Adrenal gland (tissue), 5 donors: ENCODE results near the gene MBOAT7.

ENCODE experiments used
- CTCF ChIP-seq, 6 experiments: fragments of 450-650 bp in 4 of 6; fragments of 200-600 bp in 2 of 6; sonication (generic) in 1 of 6; IDR thresholded peaks; 1 replicate in 5 of 6; 2 replicates in 1 of 6; pipeline versions ENCODE4 v1.5.1 to v1.8.0; 2016 to 2021; ENCODE audit warnings: antibody characterized with exemption in 6 of 6, mild to moderate bottlenecking in 2 of 6, moderate library complexity in 1 of 6
- POLR2A ChIP-seq, 2 donors: fragments of 450-650 bp; IDR thresholded peaks; one replicate each; pipeline ENCODE4 v1.6.1; 2017; ENCODE audit warnings: antibody characterized with exemption in 2 of 2, mild to moderate bottlenecking in 2 of 2, moderate library complexity in 1 of 2
- donor health status: DM: no; HTN: no; CAD: no.

- TF ChIP-seq POLR2A (IDR thresholded peaks at IDR 0.05) (no peak), CTCF (IDR thresholded peaks at IDR 0.05) (no peak)
Observed at GRCh38 chr19:54127688-54128440, 61.5 kb downstream of the MBOAT7 start.
